ENCODE results near the gene C19orf81.

DNA sequence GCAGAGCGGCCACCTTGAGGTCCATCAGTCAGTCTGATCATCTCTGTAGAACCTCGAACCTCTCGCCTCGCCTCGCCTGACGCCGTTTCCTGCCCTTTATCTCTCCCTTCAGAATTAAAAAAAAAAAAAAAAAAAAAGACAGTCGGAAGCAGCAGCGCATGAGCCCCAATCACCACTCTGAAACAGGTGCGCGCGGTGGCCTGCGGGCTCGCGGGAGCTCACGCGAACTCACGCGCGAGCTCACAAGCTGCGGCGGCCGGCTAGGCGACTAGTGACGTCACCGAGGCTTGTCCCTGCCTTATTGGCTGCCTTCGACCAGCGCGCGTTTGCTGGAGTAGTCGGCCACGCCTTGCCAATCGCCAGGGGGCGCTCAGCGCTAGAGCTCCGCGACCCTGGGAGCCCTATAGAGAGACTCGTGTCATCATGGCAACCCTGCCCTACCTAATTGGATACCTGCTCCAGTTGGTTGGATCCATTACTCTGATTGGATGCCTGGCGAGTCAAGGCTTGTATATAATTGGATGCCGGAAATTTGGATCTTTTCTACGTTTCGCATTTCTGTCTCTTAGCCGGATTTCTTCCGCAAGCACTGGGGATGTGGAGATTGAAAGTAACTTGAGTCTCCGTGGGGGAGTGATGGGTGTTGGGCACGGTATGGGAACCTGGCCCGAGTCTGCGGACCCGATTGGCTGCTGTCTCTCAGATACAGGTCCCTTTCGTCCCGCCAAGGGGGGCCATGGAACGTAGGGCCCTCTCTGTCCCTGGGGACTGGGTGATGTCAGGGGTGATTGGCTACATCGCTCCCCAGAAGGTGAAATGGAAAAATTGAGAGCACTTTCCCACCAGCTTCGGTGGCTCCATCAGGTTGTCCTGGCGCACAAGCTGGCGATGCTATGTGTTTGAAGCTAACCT, 41.1 kb upstream of the C19orf81 start:
- TF ChIP-seq, protein P1, sequence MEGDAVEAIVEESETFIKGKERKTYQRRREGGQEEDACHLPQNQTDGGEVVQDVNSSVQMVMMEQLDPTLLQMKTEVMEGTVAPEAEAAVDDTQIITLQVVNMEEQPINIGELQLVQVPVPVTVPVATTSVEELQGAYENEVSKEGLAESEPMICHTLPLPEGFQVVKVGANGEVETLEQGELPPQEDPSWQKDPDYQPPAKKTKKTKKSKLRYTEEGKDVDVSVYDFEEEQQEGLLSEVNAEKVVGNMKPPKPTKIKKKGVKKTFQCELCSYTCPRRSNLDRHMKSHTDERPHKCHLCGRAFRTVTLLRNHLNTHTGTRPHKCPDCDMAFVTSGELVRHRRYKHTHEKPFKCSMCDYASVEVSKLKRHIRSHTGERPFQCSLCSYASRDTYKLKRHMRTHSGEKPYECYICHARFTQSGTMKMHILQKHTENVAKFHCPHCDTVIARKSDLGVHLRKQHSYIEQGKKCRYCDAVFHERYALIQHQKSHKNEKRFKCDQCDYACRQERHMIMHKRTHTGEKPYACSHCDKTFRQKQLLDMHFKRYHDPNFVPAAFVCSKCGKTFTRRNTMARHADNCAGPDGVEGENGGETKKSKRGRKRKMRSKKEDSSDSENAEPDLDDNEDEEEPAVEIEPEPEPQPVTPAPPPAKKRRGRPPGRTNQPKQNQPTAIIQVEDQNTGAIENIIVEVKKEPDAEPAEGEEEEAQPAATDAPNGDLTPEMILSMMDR (IDR thresholded peaks at IDR 0.05; ENCODE audit: insufficient read depth, low read depth, low read length), result peak; percentile 12
- TF ChIP-seq EZH2 (IDR thresholded peaks at IDR 0.05; ENCODE audit: insufficient read depth, low read length), result no peak
